Thoracic aorta (tissue), 2 donors: Measurements from ENCODE around the gene MTRFR. TPM values are rescaled to one million over a fixed set of nuclear protein-coding genes. Genes with fewer than 3 reads are reported as not detected.
"Not testable (repeated sequence)": the region's sequence is repeated elsewhere in the genome, so short reads cannot be mapped to it uniquely, and the experiment has no call there.

ENCODE experiments used
- ATAC-seq: fragments of 150-250 bp; one replicate; pipeline ENCODE4 v1.8.0; 2017; ENCODE audit warnings: low read depth; ENCODE audit not compliant: insufficient number of reproducible peaks, low FRiP score
- DNase-seq: peaks from one replicate; pipeline ENCODE4 v3.0.0-alpha.2; 2020; ENCODE audit warnings: low spot score
- H3K27ac ChIP-seq, 2 donors: fragments of 200-600 bp; sonication (generic); 1 replicate in 1 of 2; 2 replicates in 1 of 2; pipeline ENCODE4 v1.5.1; 2016; ENCODE audit warnings: mild to moderate bottlenecking in 2 of 2, moderate library complexity in 2 of 2
- H3K27me3 ChIP-seq: fragments of 200-600 bp; sonication (generic); replicated peaks from 2 replicates; pipeline ENCODE4 v1.6.0; 2016; ENCODE audit warnings: mild to moderate bottlenecking; ENCODE audit not compliant: insufficient read depth
- H3K36me3 ChIP-seq: fragments of 200-600 bp; sonication (generic); one replicate; pipeline ENCODE4 v1.5.1; 2016
- H3K4me1 ChIP-seq, 2 donors: fragments of 200-600 bp; sonication (generic); 1 replicate in 1 of 2; 2 replicates in 1 of 2; pipeline versions ENCODE4 v1.5.1 to v1.6.0; 2016; ENCODE audit warnings: low read depth in 2 of 2, mild to moderate bottlenecking in 1 of 2; ENCODE audit not compliant: control insufficient read depth in 1 of 2
- H3K4me3 ChIP-seq: fragments of 200-600 bp; sonication (generic); 2 replicates; pipeline ENCODE4 v1.5.1; 2016; ENCODE audit warnings: mild to moderate bottlenecking
- H3K9me3 ChIP-seq: fragments of 200-600 bp; sonication (generic); 2 replicates; pipeline ENCODE4 v1.5.1; 2016
- CTCF ChIP-seq: fragments of 200-600 bp; sonication (generic); IDR thresholded peaks from one replicate; pipeline ENCODE4 v1.5.1; 2019; ENCODE audit warnings: antibody characterized with exemption
- total RNA-seq, 2 donors: library from RNA; depleted of rRNA; stranded (reverse); fragments of >200 nt; gene quantifications; one replicate each; pipeline versions ENCODE4 v1.1.0 to v1.2.3, GENCODE V29; 2016

MTRFR gene
- total RNA-seq: 10 to 100 TPM in 1 of 2 donors, 1 to 10 TPM in 1; 9.9 to 17.2 TPM

GRCh38 chr12:123232807-123233504 lies at the start of gene MTRFR, which contains the start of gene MPHOSPH9:
TSS of gene MTRFR (plus strand) at chr12:123233436. CDS start at chr12:123253675, 20,239 bp downstream.
TSS of gene MPHOSPH9 (minus strand) at chr12:123233141. CDS start at chr12:123230364, 2,777 bp downstream.
- peaks cover 16 to 33% of the 10 kb centered on the region in 2 donors for H3K4me1 ChIP-seq

GRCh38 chr12:123187637-123188036 lies 45.6 kb upstream of the MTRFR start:
- H3K4me3 ChIP-seq: no peak overlapping the region
- no peak for TF ChIP-seq CTCF
- peaks cover 6% of the 10 kb centered on the region for H3K36me3 ChIP-seq

More at GRCh38 chr12:123232807-123233504, at the start of gene MTRFR, which contains the start of gene MPHOSPH9:
- H3K27ac ChIP-seq: peak within 1 kb of the TSS; percentile 85 to 87
- H3K4me3 ChIP-seq: peak within 1 kb of the TSS; percentile 93
- no peaks in the 10 kb centered on the region for H3K36me3 ChIP-seq
- ATAC-seq (peak; percentile 95), DNase-seq (peak; percentile 98)
- H3K27me3 ChIP-seq: no peaks in the 10 kb centered on the region
- TF ChIP-seq CTCF: no peak
- H3K9me3 ChIP-seq: no peaks in the 10 kb centered on the region

GRCh38 chr12:123199936-123200335 lies 33.3 kb upstream of the MTRFR start:
- no peak overlapping the region for H3K27ac ChIP-seq
- H3K27me3 ChIP-seq: no peaks in the 10 kb centered on the region
- no peak for TF ChIP-seq CTCF
- ATAC-seq (no peak), DNase-seq (no peak)
- no peaks in the 10 kb centered on the region for H3K9me3 ChIP-seq
- H3K4me1 ChIP-seq: no peaks in the 10 kb centered on the region
- H3K4me3 ChIP-seq: no peak overlapping the region
- peaks cover 3% of the 10 kb centered on the region for H3K36me3 ChIP-seq

More at GRCh38 chr12:123187637-123188036, 45.6 kb upstream of the MTRFR start:
- Histone ChIP-seq H3K9me3 (no peaks in the 10 kb centered on the region), H3K27me3 (no peaks in the 10 kb centered on the region), H3K4me1 (no peaks in the 10 kb centered on the region), H3K27ac (no peak overlapping the region)
- DNase-seq (no peak), ATAC-seq (no peak)

- Histone ChIP-seq H3K4me1 (no peaks in the 10 kb centered on the region), H3K4me3 (no peak overlapping the region), H3K36me3 (peaks cover 3% of the 10 kb centered on the region), H3K9me3 (no peaks in the 10 kb centered on the region), H3K27me3 (no peaks in the 10 kb centered on the region), H3K27ac (no peak overlapping the region)
- no peak for ATAC-seq
- TF ChIP-seq CTCF: no peak
- DNase-seq: no peak
Observed at GRCh38 chr12:123200414-123200813, 32.8 kb upstream of the MTRFR start.

GRCh38 chr12:123206794-123207193 lies 26.4 kb upstream of the MTRFR start:
- H3K36me3 ChIP-seq, H3K4me1 ChIP-seq, H3K27ac ChIP-seq, H3K9me3 ChIP-seq, H3K27me3 ChIP-seq, H3K4me3 ChIP-seq, DNase-seq, ATAC-seq: not testable (repeated sequence)

GRCh38 chr12:123207815-123208214 lies 25.4 kb upstream of the MTRFR start:
- not testable (repeated sequence) for H3K4me1 ChIP-seq, DNase-seq, H3K27ac ChIP-seq, H3K36me3 ChIP-seq, ATAC-seq, H3K4me3 ChIP-seq, H3K27me3 ChIP-seq, H3K9me3 ChIP-seq
